HUES64 (cell line): ENCODE results near the gene METTL23.
A peak's percentile ranks its signal among the peaks of the same experiment; 100 is the strongest.
"Not testable (repeated sequence)": the region's sequence is repeated elsewhere in the genome, so short reads cannot be mapped to it uniquely, and the experiment has no call there.

ENCODE experiments used
- H3K27ac ChIP-seq: 2 replicates; pipeline ENCODE4 v1.7.0; 2013; ENCODE audit warnings: low read depth, low read length, inconsistent platforms
- H3K27me3 ChIP-seq: 2 replicates; pipeline ENCODE4 v1.6.1; 2013; ENCODE audit warnings: mild to moderate bottlenecking, low read length; ENCODE audit not compliant: insufficient read depth
- H3K36me3 ChIP-seq: 2 replicates; pipeline ENCODE4 v1.6.1; 2013; ENCODE audit warnings: mild to moderate bottlenecking, low read length; ENCODE audit not compliant: insufficient read depth
- H3K4me1 ChIP-seq: 2 replicates; pipeline ENCODE4 v1.6.1; 2013; ENCODE audit warnings: mild to moderate bottlenecking, low read length, moderate library complexity; ENCODE audit not compliant: insufficient read depth
- H3K4me3 ChIP-seq: 2 replicates; pipeline ENCODE4 v1.5.1; 2013; ENCODE audit warnings: mild to moderate bottlenecking, low read length, moderate library complexity
- H3K9ac ChIP-seq: 2 replicates; pipeline ENCODE4 v1.6.1; 2013; ENCODE audit warnings: mild to moderate bottlenecking, low read depth, low read length
- H3K9me3 ChIP-seq: 2 replicates; pipeline ENCODE4 v1.6.1; 2013; ENCODE audit warnings: low read depth, low read length; ENCODE audit not compliant: insufficient read depth
- WGBS: fragments of 150-250, 120-280 bp; methylation state at CpG from one replicate; pipeline ENCODE4 v1.1.7; 2013; ENCODE audit warnings: missing lambda C conversion rate; 5-methylcytosine and 5-hydroxymethylcytosine counted together

METTL23 gene

GRCh38 chr17:76697702-76698465 lies 28.8 kb upstream of the METTL23 start:
- H3K27me3 ChIP-seq, result no peaks in the 10 kb centered on the region
- peaks cover 30% of the 10 kb centered on the region for H3K4me1 ChIP-seq
- no peaks in the 10 kb centered on the region for H3K36me3 ChIP-seq
- no peak overlapping the region for H3K4me3 ChIP-seq
- WGBS, result 46% methylated on average over 16 of the region's 17 CpGs
- no peaks in the 10 kb centered on the region for H3K9me3 ChIP-seq
- no peak overlapping the region for H3K27ac ChIP-seq
- no peak overlapping the region for H3K9ac ChIP-seq

GRCh38 chr17:76698466-76698977 lies 28.1 kb upstream of the METTL23 start:
- not testable (repeated sequence) for H3K9ac ChIP-seq, H3K27ac ChIP-seq, H3K9me3 ChIP-seq, H3K36me3 ChIP-seq, H3K27me3 ChIP-seq, H3K4me3 ChIP-seq
- 92% methylated on average over 7 of the region's 7 CpGs for WGBS
- peaks cover 30% of the 10 kb centered on the region for H3K4me1 ChIP-seq

- Histone ChIP-seq H3K9ac (no peak overlapping the region), H3K4me3 (no peak overlapping the region), H3K4me1 (peaks cover 30% of the 10 kb centered on the region), H3K9me3 (no peaks in the 10 kb centered on the region), H3K27ac (no peak overlapping the region), H3K27me3 (no peaks in the 10 kb centered on the region), H3K36me3 (no peaks in the 10 kb centered on the region)
- 77% methylated on average over 8 of the region's 8 CpGs for WGBS
Measured at GRCh38 chr17:76700270-76700616, 26.4 kb upstream of the METTL23 start.

GRCh38 chr17:76700617-76701470 lies 25.8 kb upstream of the METTL23 start:
- H3K27me3 ChIP-seq, result no peaks in the 10 kb centered on the region
- H3K4me1 ChIP-seq, result peaks cover 30% of the 10 kb centered on the region
- H3K9me3 ChIP-seq, result no peaks in the 10 kb centered on the region
- 49% methylated on average over 32 of the region's 33 CpGs for WGBS
- H3K9ac ChIP-seq, result 0 out of 2 replicates have a peak overlapping the region, but pooled peaks have one; percentile 17
- H3K4me3 ChIP-seq, result no peak overlapping the region
- no peaks in the 10 kb centered on the region for H3K36me3 ChIP-seq
- no peak overlapping the region for H3K27ac ChIP-seq

GRCh38 chr17:76701471-76701967 lies 25.1 kb upstream of the METTL23 start:
- Histone ChIP-seq H3K4me1 (peaks cover 30% of the 10 kb centered on the region), H3K27ac (no peak overlapping the region), H3K9ac (no peak overlapping the region), H3K4me3 (no peak overlapping the region), H3K9me3 (no peaks in the 10 kb centered on the region), H3K27me3 (no peaks in the 10 kb centered on the region), H3K36me3 (no peaks in the 10 kb centered on the region)
- 74% methylated on average over 11 of the region's 11 CpGs for WGBS

GRCh38 chr17:76702076-76702475 lies 24.6 kb upstream of the METTL23 start:
- H3K4me3 ChIP-seq, result no peak overlapping the region
- no peaks in the 10 kb centered on the region for H3K27me3 ChIP-seq
- H3K9ac ChIP-seq, result no peak overlapping the region
- H3K4me1 ChIP-seq, result peaks cover 26% of the 10 kb centered on the region
- WGBS, result 43% methylated on average over 2 of the region's 2 CpGs
- H3K27ac ChIP-seq, result no peak overlapping the region
- H3K36me3 ChIP-seq, result no peaks in the 10 kb centered on the region
- H3K9me3 ChIP-seq, result no peaks in the 10 kb centered on the region

- H3K27me3 ChIP-seq, result peaks cover under 1% of the 10 kb centered on the region; the same call in 1 of the 2 replicates
- H3K36me3 ChIP-seq, result no peaks in the 10 kb centered on the region
- H3K27ac ChIP-seq, result no peak overlapping the region
- 94% methylated on average over 10 of the region's 10 CpGs for WGBS
- H3K9ac ChIP-seq, result no peak overlapping the region
- H3K4me3 ChIP-seq, result no peak overlapping the region
- H3K4me1 ChIP-seq, result peaks cover 19% of the 10 kb centered on the region
- no peaks in the 10 kb centered on the region for H3K9me3 ChIP-seq
Measured at GRCh38 chr17:76702941-76703637, 23.6 kb upstream of the METTL23 start.

- Histone ChIP-seq H3K27ac (no peak overlapping the region), H3K4me1 (peaks cover 35% of the 10 kb centered on the region)
- 91% methylated on average over 4 of the region's 4 CpGs for WGBS
Measured at GRCh38 chr17:76704805-76705204, 21.8 kb upstream of the METTL23 start.

GRCh38 chr17:76706817-76707216 lies 19.8 kb upstream of the METTL23 start:
- Histone ChIP-seq H3K27ac (no peak overlapping the region), H3K36me3 (no peaks in the 10 kb centered on the region), H3K4me3 (no peak overlapping the region), H3K9me3 (no peaks in the 10 kb centered on the region), H3K4me1 (peaks cover 34% of the 10 kb centered on the region), H3K27me3 (peaks cover 24% of the 10 kb centered on the region), H3K9ac (no peak overlapping the region)
- WGBS, result 98% methylated on average over 3 of the region's 3 CpGs

More at GRCh38 chr17:76704805-76705204, 21.8 kb upstream of the METTL23 start:
- Histone ChIP-seq H3K9me3 (no peaks in the 10 kb centered on the region), H3K9ac (no peak overlapping the region), H3K27me3 (peaks cover 17% of the 10 kb centered on the region), H3K36me3 (no peaks in the 10 kb centered on the region), H3K4me3 (no peak overlapping the region)

GRCh38 chr17:76707985-76708807 lies 18.4 kb upstream of the METTL23 start:
- 12% methylated on average over 14 of the region's 14 CpGs for WGBS
- no peak overlapping the region for H3K9ac ChIP-seq
- peaks cover 24% of the 10 kb centered on the region for H3K27me3 ChIP-seq
- no peaks in the 10 kb centered on the region for H3K36me3 ChIP-seq
- H3K9me3 ChIP-seq, result no peaks in the 10 kb centered on the region
- peak overlapping the region; percentile 32 for H3K4me3 ChIP-seq
- H3K27ac ChIP-seq, result no peak overlapping the region; the same call in 1 of the 2 replicates
- peaks cover 31% of the 10 kb centered on the region for H3K4me1 ChIP-seq
